Mesenteric fat pad (tissue), 1 donor: ENCODE measurements around the gene PPP3R1. TPM values are rescaled to one million over a fixed set of nuclear protein-coding genes. Genes with fewer than 3 reads are reported as not detected.

Source experiments
- DNase-seq: peaks from one replicate; pipeline ENCODE4 v3.0.0-alpha.2; 2020; ENCODE audit warnings: low spot score
- total RNA-seq: library from RNA; stranded (reverse); fragmentation: NEBNext Ultra II Directional; extraction: Animal tissue kit (Norgen Biotek cat#: 25700); gene quantifications from one replicate; pipeline ENCODE4 v1.2.1, GENCODE V29; 2021
- donor health status: DM: yes; HTN: yes; CAD: no.

PPP3R1 gene
- total RNA-seq, 1 donor from 2014 or later, result 66.2 TPM

GRCh38 chr2:68157002-68157401 lies 95.3 kb downstream of the PPP3R1 start:
- DNase-seq, result peak; percentile 89

GRCh38 chr2:68156419-68156818 lies 95.9 kb downstream of the PPP3R1 start:
- DNase-seq, result no peak

GRCh38 chr2:68155618-68156017 lies 96.7 kb downstream of the PPP3R1 start:
- DNase-seq, result no peak

- no peak for DNase-seq
Measured at GRCh38 chr2:68152681-68153347, 99.5 kb downstream of the PPP3R1 start.

GRCh38 chr2:68151037-68151436 lies 101.3 kb downstream of the PPP3R1 start:
- DNase-seq, result no peak

- DNase-seq, result no peak
Measured at GRCh38 chr2:68141875-68142274, 110.5 kb downstream of the PPP3R1 start.

- DNase-seq, result no peak
Measured at GRCh38 chr2:68135448-68136320, 116.6 kb downstream of the PPP3R1 start.

- DNase-seq, result no peak
Measured at GRCh38 chr2:68134554-68134953, 117.8 kb downstream of the PPP3R1 start.

GRCh38 chr2:68134120-68134519 lies 118.2 kb downstream of the PPP3R1 start:
- no peak for DNase-seq

Other genes starting within 250 kb of the PPP3R1 start
- gene C1D, start 189.5 kb downstream of the PPP3R1 start, total RNA-seq, result 17.5 TPM
- gene PNO1, start 94.6 kb downstream of the PPP3R1 start, total RNA-seq, result 26.4 TPM
- 31.6 TPM for gene CNRIP1, start 67.4 kb upstream of the PPP3R1 start, total RNA-seq
- gene PLEK, start 112.8 kb upstream of the PPP3R1 start, total RNA-seq, result 30.0 TPM
- 1.5 TPM for gene FBXO48, start 214.8 kb upstream of the PPP3R1 start, total RNA-seq
- 6.4 TPM for gene APLF, start 215.1 kb upstream of the PPP3R1 start, total RNA-seq